Esophagus squamous epithelium (tissue), 5 donors: Measurements from ENCODE around the gene WWC1. TPM values are rescaled to one million over a fixed set of nuclear protein-coding genes. Genes with fewer than 3 reads are reported as not detected.

Experiments
- DNase-seq: peaks from one replicate; lab custom pipeline; 2025; lab: John Stamatoyannopoulos, UW
- H3K27ac ChIP-seq, 4 donors: fragments of 200-600 bp; sonication (generic); one replicate each; pipeline ENCODE4 v1.5.1; 2016 to 2019; ENCODE audit warnings: mild to moderate bottlenecking in 1 of 4
- H3K27me3 ChIP-seq, 4 donors: fragments of 200-600 bp; sonication (generic); 1 replicate in 3 of 4; 2 replicates in 1 of 4; pipeline versions ENCODE4 v1.5.1 to v1.6.0; 2017 to 2021; ENCODE audit warnings: antibody characterized with exemption in 1 of 4
- H3K36me3 ChIP-seq, 3 donors: fragments of 200-600 bp; sonication (generic); one replicate each; pipeline ENCODE4 v1.5.1; 2016 to 2019
- H3K4me1 ChIP-seq, 3 donors: fragments of 200-600 bp; sonication (generic); one replicate each; pipeline ENCODE4 v1.5.1; 2017 to 2019
- H3K4me3 ChIP-seq, 4 donors: fragments of 200-600 bp; sonication (generic); 1 replicate in 3 of 4; 2 replicates in 1 of 4; pipeline ENCODE4 v1.5.1; 2016 to 2019; ENCODE audit warnings: mild to moderate bottlenecking in 2 of 4, moderate library complexity in 1 of 4
- H3K9me3 ChIP-seq, 3 donors: fragments of 200-600 bp; sonication (generic); one replicate each; pipeline ENCODE4 v1.5.1; 2016 to 2019
- CTCF ChIP-seq, 6 experiments: fragments of 450-650 bp in 4 of 6; fragments of 200-600 bp in 2 of 6; sonication (generic) in 2 of 6; IDR thresholded peaks; one replicate each; pipeline ENCODE4 v1.5.1; 2016 to 2019; ENCODE audit warnings: antibody characterized with exemption in 6 of 6, mild to moderate bottlenecking in 4 of 6, moderate library complexity in 4 of 6
- POLR2A ChIP-seq, 4 donors: fragments of 450-650 bp; IDR thresholded peaks; one replicate each; pipeline ENCODE4 v1.6.1; 2017; ENCODE audit warnings: antibody characterized with exemption in 4 of 4, mild to moderate bottlenecking in 4 of 4, moderate library complexity in 3 of 4
- WGBS, 2 donors: methylation state at CpG; one replicate each; pipeline ENCODE4 v1.1.5; 2018; 5-methylcytosine and 5-hydroxymethylcytosine counted together
- intact Hi-C: fragments of 100-400 bp; cut with DNase I; formaldehyde crosslinking; loops from one replicate; pipeline ENCODE4 v1.15.0; 2022
- total RNA-seq, 4 donors: library from RNA; depleted of rRNA; stranded (reverse); fragments of >200 nt; gene quantifications; one replicate each; pipeline ENCODE4 v1.1.0, GENCODE V29; 2016
- donor health status: DM: yes; HTN: yes; CAD: no.

WWC1 gene
- total RNA-seq, 4 donors from 2014 or later: 14.4 to 25.0 (median 16.1) TPM

DNA sequence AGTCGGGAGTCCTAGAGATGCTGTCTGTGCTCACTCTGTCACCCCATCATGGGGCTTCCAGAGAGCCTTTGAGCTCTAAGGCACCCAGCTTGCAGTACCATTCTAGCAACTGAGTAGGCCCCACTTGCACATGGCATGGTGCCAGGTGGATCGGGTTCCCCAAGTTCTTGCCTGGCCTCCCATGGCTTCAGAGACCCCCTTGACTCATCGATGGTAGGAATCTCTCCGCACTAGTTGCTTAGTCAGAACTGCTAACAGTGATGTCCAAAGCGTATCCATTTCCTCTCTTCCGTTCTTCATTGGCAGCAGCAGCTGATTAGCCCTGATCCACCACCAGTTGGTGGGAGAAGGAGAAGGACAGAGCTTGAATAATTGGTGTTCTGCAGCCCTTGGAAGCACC lies 124.5 kb downstream of the WWC1 start:
- Histone ChIP-seq H3K9me3 (no peaks in the 10 kb centered on the region), H3K4me3 (no peak overlapping the region), H3K4me1 (no peaks in the 10 kb centered on the region), H3K27me3 (no peaks in the 10 kb centered on the region), H3K27ac (no peak overlapping the region), H3K36me3 (peaks cover 0 to 16% (median 0%) of the 10 kb centered on the region in 3 donors)
- 93 to 97% methylated on average over 6 of the region's 6 CpGs for WGBS, 2 donors
- intact Hi-C loops: loop anchor here (10.0 kb wide), 1 partner anchor 141 kb away; no protein-coding TSS in a partner anchor
- DNase-seq: no peak
- TF ChIP-seq CTCF (IDR thresholded peaks at IDR 0.05): no peak
- no peak for TF ChIP-seq POLR2A (IDR thresholded peaks at IDR 0.05)

- DNase-seq: no peak
- H3K36me3 ChIP-seq: peaks cover 0 to 16% (median 0%) of the 10 kb centered on the region in 3 donors
- H3K9me3 ChIP-seq: no peaks in the 10 kb centered on the region
- H3K4me3 ChIP-seq: no peak overlapping the region
- no peaks in the 10 kb centered on the region for H3K27me3 ChIP-seq
- H3K4me1 ChIP-seq: no peaks in the 10 kb centered on the region
- 67 to 74% methylated on average over 6 of the region's 10 CpGs for WGBS, 2 donors
- H3K27ac ChIP-seq: no peak overlapping the region
- no peak for TF ChIP-seq CTCF (IDR thresholded peaks at IDR 0.05)
- TF ChIP-seq POLR2A (IDR thresholded peaks at IDR 0.05): no peak
- intact Hi-C loops: loop anchor here (10.0 kb wide), 1 partner anchor 143 kb away; no protein-coding TSS in a partner anchor
Measured at GRCh38 chr5:168417731-168418429, 126.4 kb downstream of the WWC1 start.

DNA sequence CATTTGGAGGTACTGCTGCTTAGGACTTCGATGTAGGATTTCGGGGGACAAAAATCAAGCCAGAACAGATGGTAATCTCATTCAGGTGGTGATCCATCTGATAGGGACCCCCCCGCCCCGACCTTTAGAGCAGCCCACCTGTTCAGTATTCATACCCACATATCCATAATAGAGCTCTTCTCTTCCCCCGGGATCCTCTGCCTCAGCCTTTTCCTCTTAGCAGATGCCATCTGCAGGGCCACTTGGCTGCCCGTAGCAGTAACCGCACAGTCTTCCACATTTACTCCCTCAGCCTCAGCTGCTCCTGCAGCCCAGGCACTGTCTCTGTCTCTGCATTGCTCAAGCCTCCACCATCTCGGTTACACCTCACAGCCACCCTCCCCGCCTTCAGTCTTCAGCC lies 129.0 kb downstream of the WWC1 start:
- no peaks in the 10 kb centered on the region for H3K4me1 ChIP-seq
- no peaks in the 10 kb centered on the region for H3K9me3 ChIP-seq
- H3K27me3 ChIP-seq: no peaks in the 10 kb centered on the region
- TF ChIP-seq POLR2A (IDR thresholded peaks at IDR 0.05): no peak
- TF ChIP-seq CTCF (IDR thresholded peaks at IDR 0.05): no peak
- H3K4me3 ChIP-seq: no peak overlapping the region
- intact Hi-C loops: no loop called here
- no peak overlapping the region for H3K27ac ChIP-seq
- WGBS, 2 donors: 84 to 95% methylated on average over 9 of the region's 9 CpGs
- H3K36me3 ChIP-seq: peaks cover 0 to 5% (median 0%) of the 10 kb centered on the region in 3 donors
- no peak for DNase-seq

DNA sequence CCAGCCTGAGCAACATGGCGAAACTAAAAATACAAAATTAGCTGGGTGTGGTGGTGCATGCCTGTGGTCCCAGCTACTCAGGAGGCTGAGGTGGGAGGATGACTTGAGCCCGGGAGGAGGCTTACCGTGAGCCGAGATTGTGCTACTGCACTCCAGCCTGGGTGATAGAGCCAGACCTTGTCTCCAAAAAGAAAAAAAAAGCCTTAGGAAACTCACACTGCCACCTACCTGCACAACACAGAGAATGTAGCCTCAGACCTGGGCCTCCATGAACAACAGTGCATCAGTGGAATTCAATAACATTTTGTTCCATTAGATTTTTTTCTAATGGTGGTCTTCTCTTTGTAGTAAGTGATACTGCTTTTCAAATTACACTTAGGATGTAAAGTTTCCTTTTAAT lies 131.0 kb downstream of the WWC1 start:
- Histone ChIP-seq H3K27ac (no peak overlapping the region), H3K9me3 (no peaks in the 10 kb centered on the region), H3K36me3 (peaks cover 0 to 12% (median 0%) of the 10 kb centered on the region in 3 donors), H3K27me3 (no peaks in the 10 kb centered on the region), H3K4me3 (no peak overlapping the region), H3K4me1 (no peaks in the 10 kb centered on the region)
- intact Hi-C loops: no loop called here
- DNase-seq: no peak
- TF ChIP-seq CTCF (IDR thresholded peaks at IDR 0.05) (peak in 2 of 6 experiments; percentile 15 to 45), POLR2A (IDR thresholded peaks at IDR 0.05) (no peak)
- 69 to 80% methylated on average over 4 of the region's 4 CpGs for WGBS, 2 donors

DNA sequence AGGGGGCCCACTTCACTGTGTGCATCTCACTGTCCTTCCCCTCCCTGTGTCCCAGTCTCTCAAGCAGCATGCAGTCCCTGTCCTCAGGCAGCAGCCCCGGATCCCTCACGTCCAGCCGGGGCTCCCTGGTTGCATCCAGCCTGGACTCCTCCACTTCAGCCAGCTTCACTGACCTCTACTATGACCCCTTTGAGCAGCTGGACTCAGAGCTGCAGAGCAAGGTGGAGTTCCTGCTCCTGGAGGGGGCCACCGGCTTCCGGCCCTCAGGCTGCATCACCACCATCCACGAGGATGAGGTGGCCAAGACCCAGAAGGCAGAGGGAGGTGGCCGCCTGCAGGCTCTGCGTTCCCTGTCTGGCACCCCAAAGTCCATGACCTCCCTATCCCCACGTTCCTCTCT lies 132.0 kb downstream of the WWC1 start:
- Histone ChIP-seq H3K27ac (no peak overlapping the region), H3K27me3 (no peaks in the 10 kb centered on the region), H3K4me1 (no peaks in the 10 kb centered on the region), H3K4me3 (no peak overlapping the region), H3K36me3 (peaks cover 0 to 20% (median 0%) of the 10 kb centered on the region in 3 donors), H3K9me3 (no peaks in the 10 kb centered on the region)
- intact Hi-C loops: no loop called here
- 56% methylated on average over 6 of the region's 9 CpGs; no CpG with 5 or more reads in 1 of the 2 donors for WGBS, 2 donors
- TF ChIP-seq CTCF (IDR thresholded peaks at IDR 0.05): no peak
- no peak for TF ChIP-seq POLR2A (IDR thresholded peaks at IDR 0.05)
- no peak for DNase-seq
